CD4-positive, alpha-beta T cell treated with Interleukin-15 for 4 hours (primary cell): ENCODE measurements around the gene HSDL2.
"Not testable (repeated sequence)": the region's sequence is repeated elsewhere in the genome, so short reads cannot be mapped to it uniquely, and the experiment has no call there.

ENCODE experiments used
- DNase-seq: peaks from one replicate; pipeline ENCODE4 v3.0.0-alpha.2; 2020; ENCODE audit warnings: low spot score

Gene HSDL2

DNA sequence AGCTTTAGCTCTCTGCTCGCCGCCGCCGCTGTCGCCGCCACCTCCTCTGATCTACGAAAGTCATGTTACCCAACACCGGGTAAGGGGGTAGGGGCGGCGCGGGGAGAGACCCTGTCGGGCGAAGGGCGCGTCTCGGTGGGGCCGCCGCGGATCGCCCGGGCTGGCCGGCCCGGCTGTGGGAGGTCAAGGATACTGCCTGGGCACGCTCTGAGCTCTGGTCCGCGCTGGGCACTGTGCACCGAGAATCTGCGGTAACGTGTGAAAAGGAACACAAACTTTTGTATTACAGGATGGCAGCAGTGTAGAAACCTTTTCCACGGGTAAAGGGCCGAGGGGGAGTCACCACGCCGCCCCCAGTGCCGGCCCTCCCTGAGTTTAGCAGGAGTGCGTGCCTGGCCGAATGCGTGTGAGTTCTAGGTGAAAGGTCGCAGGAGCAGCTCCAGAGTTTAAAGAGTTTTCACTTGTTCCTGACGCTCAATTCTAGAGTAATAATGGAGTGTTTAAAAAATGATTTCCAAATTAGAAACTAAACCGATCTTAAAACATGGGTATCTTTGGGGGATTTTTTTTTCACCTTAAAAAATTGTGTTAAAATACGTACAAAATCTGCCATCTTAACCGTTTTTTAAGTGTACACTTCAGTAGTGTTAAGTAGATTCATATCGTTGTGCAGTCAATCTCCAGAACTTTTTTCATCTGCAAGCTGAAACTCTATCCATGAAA, at the start of gene HSDL2:
Gene HSDL2 (plus strand): TSS at position 7 of the 723 bp plus-strand sequence. CDS start 56 bp downstream, at position 63.
- DNase-seq: no peak

- no peak for DNase-seq
Measured at GRCh38 chr9:112331674-112331952, 48.3 kb upstream of the HSDL2 start.

DNA sequence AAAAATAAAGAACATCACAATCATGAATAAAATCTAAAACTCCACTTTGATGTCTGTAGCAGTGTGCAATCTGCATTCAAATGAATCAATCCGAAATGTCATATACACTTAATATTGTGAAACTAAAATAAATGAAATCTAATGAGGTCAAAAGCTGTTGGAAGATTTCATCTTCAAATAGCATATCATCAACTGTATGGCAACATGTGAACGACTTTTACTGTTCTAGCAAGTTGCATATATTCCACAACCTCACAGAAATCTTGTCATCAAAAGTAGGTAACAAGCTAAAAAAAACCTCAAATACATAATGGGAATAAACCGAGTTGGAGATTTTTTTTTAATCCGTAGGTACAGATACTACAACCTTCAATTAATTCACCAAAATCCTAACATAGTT, 47.7 kb upstream of the HSDL2 start:
- DNase-seq: no peak

DNA sequence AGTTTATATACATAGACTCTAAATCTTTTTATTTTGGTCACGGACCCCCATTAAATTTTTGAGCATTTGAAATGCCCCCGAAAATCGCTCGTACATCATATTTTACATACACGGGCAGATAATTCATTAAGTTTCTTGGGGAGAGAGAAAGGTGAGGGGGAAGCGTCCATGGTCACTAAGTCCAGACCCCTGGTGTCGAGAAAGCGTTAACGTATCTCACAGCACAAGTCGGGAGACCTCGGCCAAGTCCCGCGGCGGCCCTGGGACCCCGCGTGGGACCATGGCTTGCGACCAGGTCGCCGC, 47.3 kb upstream of the HSDL2 start:
- DNase-seq: no peak

- DNase-seq: peak; percentile 77
Measured at GRCh38 chr9:112332977-112333638, 46.8 kb upstream of the HSDL2 start, which contains the start of gene PTBP3. TSS of gene PTBP3 (minus strand) at chr9:112333619. CDS start at chr9:112297865, 35,754 bp downstream.

- DNase-seq: peak; percentile 94
Measured at GRCh38 chr9:112333639-112334431, 46.1 kb upstream of the HSDL2 start.

DNA sequence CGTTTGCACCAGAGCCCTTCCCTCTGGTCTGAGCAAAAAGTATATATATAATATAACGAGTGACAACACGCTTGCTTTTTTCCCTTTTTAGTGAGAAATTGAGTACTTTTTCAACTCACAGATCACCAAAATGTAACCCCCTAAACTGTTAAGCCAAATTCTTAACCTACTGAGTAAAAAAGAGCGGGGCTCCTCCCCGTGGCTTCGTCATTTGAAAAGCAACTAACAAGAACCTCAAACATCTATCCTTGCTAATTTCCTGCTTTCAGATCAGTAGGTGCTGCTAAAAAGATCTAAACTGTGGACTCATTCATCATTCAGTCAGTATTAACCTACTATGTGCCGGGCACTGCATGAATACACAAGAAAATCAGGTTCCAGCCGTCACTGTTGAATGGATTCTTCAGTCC, 45.5 kb upstream of the HSDL2 start:
- DNase-seq: peak; percentile 62

- no peak for DNase-seq
Measured at GRCh38 chr9:112337547-112337946, 42.4 kb upstream of the HSDL2 start.

GRCh38 chr9:112338561-112338960, 41.3 kb upstream of the HSDL2 start:
- DNase-seq: no peak

- no peak for DNase-seq
Measured at GRCh38 chr9:112339886-112340285, 40.0 kb upstream of the HSDL2 start.

- DNase-seq: no peak
Measured at GRCh38 chr9:112341730-112342129, 38.2 kb upstream of the HSDL2 start.

- DNase-seq: peak; percentile 75
Measured at GRCh38 chr9:112348257-112349007, 31.5 kb upstream of the HSDL2 start.

- DNase-seq: no peak
Measured at GRCh38 chr9:112349008-112349333, 30.9 kb upstream of the HSDL2 start.

DNA sequence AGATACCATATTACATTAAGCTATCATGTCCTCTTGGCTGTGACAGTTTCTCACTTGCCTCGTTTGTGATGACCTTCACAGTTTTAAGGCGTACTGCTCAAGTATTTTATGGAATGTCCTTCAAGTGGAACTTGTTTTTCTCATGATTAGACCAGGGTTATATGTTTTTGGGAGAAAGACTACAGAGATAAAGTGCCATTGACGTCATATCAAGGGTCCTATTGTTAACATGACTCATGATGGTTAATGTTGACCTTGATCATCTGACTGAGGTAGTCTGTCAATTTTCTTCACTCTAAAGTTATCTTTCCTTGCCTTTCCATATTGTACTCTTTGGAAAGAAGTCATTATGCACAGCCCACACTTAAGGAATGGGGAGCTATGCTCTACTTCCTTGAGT, 28.7 kb upstream of the HSDL2 start:
- no peak for DNase-seq

DNA sequence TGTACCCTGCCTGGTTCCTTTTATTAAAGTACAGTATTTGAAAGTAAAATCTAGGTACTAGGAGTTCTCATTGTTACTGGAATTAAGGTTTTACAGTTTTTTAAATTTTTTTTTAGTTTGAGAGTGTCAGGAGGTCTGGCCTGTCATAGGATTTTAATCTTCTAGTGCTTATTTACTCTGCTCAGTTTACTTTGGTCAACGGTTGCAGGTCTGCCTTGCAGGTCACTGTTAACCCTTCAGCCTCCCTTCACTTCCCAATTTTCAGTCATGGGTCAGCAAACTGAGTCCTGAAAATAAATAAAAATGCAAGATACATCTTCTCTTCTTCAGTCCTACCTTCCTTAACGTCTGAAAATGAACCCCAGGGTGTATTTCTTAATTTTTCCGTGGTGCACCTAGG, 27.7 kb upstream of the HSDL2 start:
- no peak for DNase-seq

DNA sequence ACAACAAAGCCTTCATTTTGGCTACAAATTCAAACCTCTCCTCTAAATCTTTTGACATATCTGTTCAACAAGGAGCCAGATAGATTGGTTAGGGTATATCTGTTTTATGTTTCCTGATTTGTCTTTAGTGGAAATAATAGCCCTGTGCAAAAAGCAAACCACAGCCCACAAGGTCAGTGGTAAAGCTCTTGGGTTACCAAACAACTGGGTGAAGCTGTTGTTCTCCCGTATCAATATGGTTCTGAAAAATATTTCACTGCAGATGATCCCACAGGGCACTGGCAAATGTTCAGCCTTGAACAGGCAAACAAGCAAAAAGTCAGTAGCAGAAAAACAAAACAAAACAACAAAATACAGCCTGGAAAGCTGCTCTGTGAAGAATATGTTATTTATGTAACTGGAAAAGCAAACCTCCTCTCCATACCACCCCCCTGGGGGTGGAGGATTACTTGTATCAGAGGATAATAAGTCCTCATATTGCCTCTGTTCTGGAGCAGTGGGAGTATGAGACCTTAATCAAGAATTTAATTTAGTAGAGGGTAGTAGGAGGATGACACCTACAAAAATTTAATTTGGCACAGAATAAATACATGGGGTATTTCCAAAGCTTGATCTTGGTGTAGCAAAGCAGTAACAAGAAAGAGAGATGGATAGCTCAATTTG, 25.7 kb upstream of the HSDL2 start:
- no peak for DNase-seq

- no peak for DNase-seq
Measured at GRCh38 chr9:112355427-112355897, 24.4 kb upstream of the HSDL2 start.

DNA sequence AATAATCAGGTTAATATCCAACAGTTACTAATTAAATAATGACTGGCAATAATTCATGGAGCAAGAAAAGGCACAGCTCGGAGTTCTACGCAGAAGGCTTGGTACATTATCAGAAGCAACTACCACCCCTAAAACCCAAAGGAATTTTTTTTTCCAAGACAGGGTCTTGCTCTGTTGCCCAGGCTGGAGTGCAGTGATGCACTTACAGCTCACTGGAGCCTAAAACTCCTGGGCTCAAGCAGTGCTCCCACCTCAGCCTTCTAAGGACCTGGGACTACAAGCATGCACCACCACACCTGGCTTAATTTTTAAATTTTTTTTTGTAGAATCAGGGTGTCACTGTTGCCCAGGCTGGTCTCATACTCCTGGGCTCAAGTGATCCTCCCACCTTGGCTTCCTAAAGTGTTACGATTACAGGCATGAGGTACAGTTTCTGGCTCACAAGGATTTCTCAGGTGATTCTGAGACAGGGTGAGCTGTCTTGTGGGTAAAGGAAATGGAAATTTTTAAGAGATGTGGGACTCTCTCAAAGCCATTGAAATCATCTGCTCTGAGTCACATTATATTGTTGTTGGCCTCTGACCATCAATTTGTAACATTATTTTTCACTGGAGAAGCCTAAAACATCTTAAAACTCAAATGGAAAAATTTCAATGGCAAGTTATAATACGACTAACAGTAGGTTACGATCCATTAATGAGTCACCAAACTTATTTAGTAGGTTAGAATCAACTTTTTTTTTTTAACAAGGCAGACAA, 19.7 kb upstream of the HSDL2 start:
- DNase-seq: no peak

GRCh38 chr9:112361601-112362000, 18.3 kb upstream of the HSDL2 start:
- DNase-seq: peak; percentile 61

GRCh38 chr9:112364761-112365160, 15.1 kb upstream of the HSDL2 start:
- DNase-seq: no peak

- DNase-seq: not testable (repeated sequence)
Measured at GRCh38 chr9:112365257-112365656, 14.7 kb upstream of the HSDL2 start.
